Measurements from ENCODE around the gene KLHL8.

GRCh38 chr4:87153078-87153870, 67.1 kb downstream of the KLHL8 start:
- no peak for TF ChIP-seq EZH2 (IDR thresholded peaks at IDR 0.05)
- TF ChIP-seq POLR2AphosphoS5 (IDR thresholded peaks at IDR 0.05; ENCODE audit: borderline replicate concordance, low read depth, low read length): no peak
